SK-N-MC (cell line): ENCODE measurements around the gene CLSTN1.

Source experiments
- EZH2 ChIP-seq: fragments of 200-600 bp; sonication (generic); IDR thresholded peaks from one replicate; pipeline ENCODE4 v1.6.1; 2017; ENCODE audit warnings: antibody characterized with exemption
- POLR2AphosphoS5 ChIP-seq: IDR thresholded peaks from 2 replicates; pipeline ENCODE4 v1.6.1; 2012; ENCODE audit warnings: mild to moderate bottlenecking, low read depth, low read length, borderline replicate concordance

GRCh38 chr1:9847269-9847668 is 23.5 kb upstream of the CLSTN1 start:
- TF ChIP-seq POLR2AphosphoS5 = no peak
- TF ChIP-seq EZH2 = no peak
